Measurements from ENCODE around the gene KRT79. TPM values are rescaled to one million over a fixed set of nuclear protein-coding genes. Genes with fewer than 3 reads are reported as not detected.
A peak's percentile ranks its signal among the peaks of the same experiment; 100 is the strongest.

KRT79 gene
- total RNA-seq, 1 donor: not detected

DNA sequence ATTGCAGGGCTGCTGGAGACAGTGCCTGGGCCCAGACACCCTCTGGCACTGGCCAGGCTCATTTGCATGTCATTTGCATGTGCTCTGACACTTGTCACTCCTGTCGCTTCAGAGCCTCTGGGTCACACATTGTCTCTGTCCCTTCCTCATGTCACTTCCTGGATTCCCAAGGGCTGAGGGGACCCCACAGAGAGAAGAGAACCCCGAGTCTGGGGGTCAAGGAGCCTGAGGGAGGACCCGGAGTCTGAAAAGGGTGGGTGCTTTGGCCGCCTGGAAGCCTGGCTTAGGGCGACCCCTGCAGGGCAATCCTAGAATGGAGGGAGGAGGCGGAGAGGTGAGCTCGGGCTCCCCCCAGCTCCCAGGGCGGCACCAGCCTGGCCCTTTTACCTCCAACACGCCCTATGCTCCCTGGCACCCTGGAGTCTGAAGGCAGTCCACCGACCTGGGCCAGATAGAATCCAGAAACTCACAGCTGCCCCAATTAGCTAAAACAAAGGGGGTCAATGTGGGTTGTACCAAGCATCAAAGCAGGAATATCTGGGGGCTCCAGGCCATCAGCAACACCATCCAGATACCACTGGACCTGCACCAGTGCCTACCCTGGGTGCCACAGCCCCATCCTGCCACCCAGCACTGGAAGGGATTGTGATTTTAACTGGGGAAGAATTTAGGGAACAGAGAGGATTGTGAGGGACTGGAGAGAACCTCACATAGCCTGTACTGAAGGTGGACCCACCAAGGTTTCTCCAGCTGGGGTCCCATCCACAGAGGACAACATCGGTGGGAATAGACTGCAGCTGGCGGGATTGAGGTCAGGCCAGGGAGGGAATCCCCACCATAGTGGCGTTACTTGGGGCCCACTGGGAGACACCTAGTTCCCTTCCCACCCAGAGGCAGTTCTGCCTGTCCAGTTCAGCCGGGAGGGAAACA, 36.5 kb upstream of the KRT79 start:
- H3K4me3 ChIP-seq (ENCODE audit: low read depth, low read length): no peak overlapping the region
- peak; percentile 41 for DNase-seq (ENCODE audit: low read depth)
- TF ChIP-seq CTCF (IDR thresholded peaks at IDR 0.05; ENCODE audit: insufficient read depth, low read depth, low read length): peak; percentile 72

DNA sequence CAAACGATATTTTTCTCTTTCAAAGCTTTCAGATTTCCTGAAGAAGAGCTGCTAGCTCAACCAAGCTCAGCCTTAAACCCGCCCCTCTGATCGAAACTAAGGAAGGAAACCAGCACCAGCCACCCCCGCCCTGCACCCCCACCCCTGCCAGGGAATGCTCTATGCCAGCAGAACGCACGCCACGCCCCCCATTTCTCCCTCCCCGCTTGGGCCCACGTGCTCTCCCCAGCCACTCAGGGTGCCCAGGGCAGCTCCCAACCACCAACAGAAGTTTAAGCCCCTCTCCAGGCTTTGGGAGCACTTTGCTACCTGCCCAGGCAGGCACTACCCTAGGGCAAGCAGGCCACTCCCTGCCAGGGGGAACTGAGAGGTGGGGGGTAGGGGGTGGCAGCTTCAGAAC, 33.5 kb upstream of the KRT79 start:
- no peak for TF ChIP-seq CTCF (IDR thresholded peaks at IDR 0.05; ENCODE audit: insufficient read depth, low read depth, low read length)
- H3K4me3 ChIP-seq (ENCODE audit: low read depth, low read length): no peak overlapping the region
- no peak for DNase-seq (ENCODE audit: low read depth)

GRCh38 chr12:52867152-52867551, 33.0 kb upstream of the KRT79 start:
- no peak overlapping the region for H3K4me3 ChIP-seq (ENCODE audit: low read depth, low read length)
- TF ChIP-seq CTCF (IDR thresholded peaks at IDR 0.05; ENCODE audit: insufficient read depth, low read depth, low read length): no peak
- DNase-seq (ENCODE audit: low read depth): no peak

DNA sequence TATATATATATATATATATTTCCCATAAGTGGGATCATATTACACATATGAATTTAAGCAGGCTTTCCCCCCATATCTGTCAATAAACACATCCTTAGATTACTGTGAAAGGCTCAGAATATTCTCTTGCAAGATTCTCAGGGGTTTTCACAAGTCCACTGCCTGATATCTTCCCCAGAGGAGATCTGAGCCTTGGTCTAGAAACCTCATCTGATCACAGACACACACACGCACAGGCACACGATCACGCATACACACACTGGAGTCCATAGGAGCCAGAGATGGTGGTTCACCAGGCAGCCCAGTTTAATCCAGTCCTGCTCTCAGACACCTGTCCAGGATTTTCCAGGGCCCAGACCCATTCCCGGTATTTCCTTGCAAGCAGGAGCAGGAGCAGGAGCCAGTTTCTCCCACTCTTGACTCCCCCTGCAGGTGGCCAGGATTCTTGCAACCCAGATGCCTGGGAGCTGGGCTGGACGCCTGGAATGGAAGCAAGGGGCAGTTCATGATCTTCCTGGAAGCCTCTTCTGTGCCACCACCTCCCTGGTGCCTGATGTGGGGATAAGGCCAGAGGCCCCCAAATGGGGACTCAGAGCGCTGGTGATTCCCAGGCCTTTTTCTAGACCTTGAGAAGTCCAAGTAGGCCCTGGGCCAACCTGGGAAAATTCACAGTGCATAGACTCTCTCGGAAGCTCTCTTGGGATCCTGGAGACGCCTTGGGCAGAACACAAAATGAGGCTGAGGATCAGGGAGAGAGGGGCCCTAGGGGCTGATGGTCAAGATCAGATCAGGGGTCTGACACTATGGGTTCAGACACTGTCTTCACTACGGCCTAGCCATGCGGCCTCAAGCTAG, 31.2 kb upstream of the KRT79 start:
- TF ChIP-seq CTCF (IDR thresholded peaks at IDR 0.05; ENCODE audit: insufficient read depth, low read depth, low read length): peak; percentile 96
- peak; percentile 76 for DNase-seq (ENCODE audit: low read depth)
- H3K4me3 ChIP-seq (ENCODE audit: low read depth, low read length): no peak overlapping the region

DNA sequence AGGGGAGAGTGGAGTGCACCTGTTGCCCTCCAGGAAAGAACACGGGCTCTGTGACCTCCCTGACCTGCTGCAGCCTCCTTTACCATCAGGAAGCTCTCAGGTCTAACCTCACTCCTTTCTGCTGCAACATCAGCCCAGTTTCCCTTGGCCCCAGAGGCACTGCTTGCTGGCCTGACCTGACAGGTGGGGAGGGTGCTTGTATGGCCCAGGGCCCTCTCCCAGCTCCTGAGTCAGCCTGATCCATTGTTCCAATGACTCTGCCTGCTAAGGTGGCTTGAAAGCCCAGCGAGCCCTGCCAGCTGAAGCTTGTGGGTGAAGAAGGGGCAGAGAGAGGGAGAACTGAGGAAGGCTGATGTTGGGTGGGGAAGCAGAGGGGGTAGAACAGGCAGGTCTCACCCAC, 27.9 kb upstream of the KRT79 start:
- DNase-seq (ENCODE audit: low read depth): no peak
- H3K4me3 ChIP-seq (ENCODE audit: low read depth, low read length): no peak overlapping the region
- no peak for TF ChIP-seq CTCF (IDR thresholded peaks at IDR 0.05; ENCODE audit: insufficient read depth, low read depth, low read length)

- TF ChIP-seq CTCF (IDR thresholded peaks at IDR 0.05; ENCODE audit: insufficient read depth, low read depth, low read length): no peak
- DNase-seq (ENCODE audit: low read depth): no peak
- H3K4me3 ChIP-seq (ENCODE audit: low read depth, low read length): no peak overlapping the region
Measured at GRCh38 chr12:52861511-52861910, 27.4 kb upstream of the KRT79 start.

Measured in fibroblast of villous mesenchyme (primary cell).